Esophagus muscularis mucosa (tissue), 2 donors: ENCODE measurements around the gene BACE1.

Source experiments
- POLR2A ChIP-seq: fragments of 450-650 bp; IDR thresholded peaks from one replicate; pipeline ENCODE4 v1.6.1; 2017; ENCODE audit warnings: antibody characterized with exemption, moderate library complexity, mild to moderate bottlenecking, low read depth
- POLR2AphosphoS5 ChIP-seq, 2 donors: sonication (generic); formaldehyde crosslinking; IDR thresholded peaks; one replicate each; pipeline ENCODE4 v1.6.1; 2017; ENCODE audit warnings: antibody characterized with exemption in 2 of 2

GRCh38 chr11:117256573-117256972 lies 59.5 kb downstream of the BACE1 start:
- TF ChIP-seq POLR2A, result no peak
- no peak for TF ChIP-seq POLR2AphosphoS5 (IDR thresholded peaks at IDR 0.05)
